A549 (cell line): Measurements from ENCODE around the gene PITPNC1. TPM values are rescaled to one million over a fixed set of nuclear protein-coding genes. Genes with fewer than 3 reads are reported as not detected.

Experiments used
- ATAC-seq, 2 experiments: fragments of 200-7000 bp in 1 of 2; fragments of >200 bp in 1 of 2; cut with Nextera tagmentation in 1 of 2; cut with Tn5 transposase in 1 of 2; 3 replicates each; pipeline versions ENCODE4 v1.8.0 to v1.9.1; 2018 to 2020; ENCODE audit warnings: mild to moderate bottlenecking in 1 of 2, moderate library complexity in 1 of 2
- CTCF ChIA-PET: fragments of 300-600 bp; sonication (Branson Sonifier 250); formaldehyde crosslinking; extraction: SDS; loops from one replicate; lab custom pipeline; 2021; ENCODE audit warnings: antibody characterized with exemption, inconsistent platforms; lab: Yijun Ruan, JAX
- POLR2A ChIA-PET: fragments of 350-600 bp; formaldehyde crosslinking; extraction: SDS; loops from one replicate; lab custom pipeline; 2021; ENCODE audit warnings: antibody characterized with exemption, inconsistent platforms; lab: Yijun Ruan, JAX
- DNase-seq, 2 experiments: peaks; one replicate each; pipeline versions ENCODE4 v3.0.0 to v3.0.0-alpha.2; 2011 to 2016; ENCODE audit warnings: low read depth in 1 of 2, low spot score in 1 of 2
- FAIRE-seq: peaks from 2 replicates; lab custom pipeline; 2011; peaks lifted over from hg19 to GRCh38; lab: Jason Lieb, UNC
- H3K27ac ChIP-seq, 2 experiments: fragments of >200 bp; sonication (Bioruptor Twin); formaldehyde crosslinking; 3 replicates each; pipeline ENCODE4 v1.5.1; 2016 to 2017
- H3K4me1 ChIP-seq: fragments of >200 bp; sonication (Bioruptor Twin); formaldehyde crosslinking; 3 replicates; pipeline ENCODE4 v1.6.1; 2016
- H3K4me2 ChIP-seq: fragments of >200 bp; sonication (Bioruptor Twin); formaldehyde crosslinking; 3 replicates; pipeline ENCODE4 v1.6.1; 2016
- H3K4me3 ChIP-seq: fragments of >200 bp; sonication (Bioruptor Twin); formaldehyde crosslinking; 3 replicates; pipeline ENCODE4 v1.5.1; 2016
- H3K9me3 ChIP-seq: fragments of >200 bp; sonication (Bioruptor Twin); formaldehyde crosslinking; 3 replicates; pipeline ENCODE4 v1.6.1; 2016
- CBX8 ChIP-seq: fragments of 200-600 bp; sonication (generic); IDR thresholded peaks from 2 replicates; pipeline ENCODE4 v1.6.1; 2016
- EHF ChIP-seq: fragments of 250-450 bp; sonication (Bioruptor Pico); IDR thresholded peaks from 2 replicates; pipeline ENCODE4 v1.5.0; 2020; ENCODE audit warnings: mild to moderate bottlenecking
- EHMT2 ChIP-seq: fragments of 200-600 bp; sonication (generic); IDR thresholded peaks from 2 replicates; pipeline ENCODE4 v1.6.1; 2016; ENCODE audit warnings: antibody characterized with exemption, low read depth, mild to moderate bottlenecking, moderate library complexity
- ESRRA ChIP-seq: fragments of 150-350 bp; IDR thresholded peaks from 2 replicates; pipeline ENCODE4 v1.6.1; 2014; ENCODE audit warnings: mild to moderate bottlenecking, low read length, borderline replicate concordance
- FOSB ChIP-seq: fragments of 250-450 bp; sonication (Bioruptor Pico); IDR thresholded peaks from 2 replicates; pipeline ENCODE4 v1.5.0; 2020; ENCODE audit warnings: mild to moderate bottlenecking, moderate library complexity
- FOSL2 ChIP-seq, 2 experiments: fragments of 450-650 bp in 1 of 2; fragments of >200 bp in 1 of 2; sonication (Bioruptor Twin) in 1 of 2; formaldehyde crosslinking; IDR thresholded peaks; 2 replicates each; pipeline versions ENCODE4 v1.5.0 to v1.6.1; 2016 to 2020; ENCODE audit warnings: mild to moderate bottlenecking in 1 of 2, moderate library complexity in 1 of 2
- FOXS1 ChIP-seq: fragments of 250-450 bp; sonication (Bioruptor Pico); IDR thresholded peaks from 2 replicates; pipeline ENCODE4 v1.5.0; 2020; ENCODE audit warnings: mild to moderate bottlenecking, moderate library complexity
- HEYL ChIP-seq: fragments of 250-450 bp; sonication (Bioruptor Pico); IDR thresholded peaks from 2 replicates; pipeline ENCODE4 v1.8.0; 2021; ENCODE audit warnings: mild to moderate bottlenecking, moderate library complexity
- HOXA7 ChIP-seq: fragments of 250-450 bp; sonication (Bioruptor Pico); IDR thresholded peaks from 2 replicates; pipeline ENCODE4 v1.5.0; 2020; ENCODE audit warnings: mild to moderate bottlenecking, moderate library complexity
- JUN ChIP-seq, 2 experiments: fragments of >200 bp; sonication (Bioruptor Twin); formaldehyde crosslinking; IDR thresholded peaks; 2 replicates in 1 of 2; 3 replicates in 1 of 2; pipeline ENCODE4 v1.6.1; 2016 to 2017
- KDM1A ChIP-seq: fragments of 200-600 bp; sonication (generic); IDR thresholded peaks from 2 replicates; pipeline ENCODE4 v1.6.1; 2016; ENCODE audit warnings: low read depth, mild to moderate bottlenecking
- MAFK ChIP-seq: fragments of 450-650 bp; IDR thresholded peaks from 2 replicates; pipeline ENCODE4 v1.6.1; 2014; ENCODE audit not compliant: partially characterized antibody
- MAZ ChIP-seq: fragments of 150-350 bp; IDR thresholded peaks from 2 replicates; pipeline ENCODE4 v1.6.1; 2014; ENCODE audit warnings: antibody characterized with exemption, low read depth, low read length, borderline replicate concordance
- NPAS2 ChIP-seq: fragments of 250-450 bp; sonication (Bioruptor Pico); IDR thresholded peaks from 2 replicates; pipeline ENCODE4 v1.8.0; 2022; ENCODE audit warnings: mild to moderate bottlenecking, moderate library complexity, borderline replicate concordance
- NR3C1 ChIP-seq: fragments of >200 bp; sonication (Bioruptor Twin); formaldehyde crosslinking; IDR thresholded peaks from 3 replicates; pipeline ENCODE4 v1.6.1; 2017
- PHF8 ChIP-seq: fragments of 200-600 bp; sonication (generic); IDR thresholded peaks from 2 replicates; pipeline ENCODE4 v1.6.1; 2016; ENCODE audit warnings: low read depth, mild to moderate bottlenecking, antibody characterized with exemption, moderate library complexity, borderline replicate concordance
- POLR2AphosphoS2 ChIP-seq: conservative IDR thresholded peaks from 2 replicates; pipeline ENCODE4 v1.6.1; 2012; ENCODE audit warnings: low read length, improper control_type of control experiment, inconsistent platforms
- RCOR1 ChIP-seq: fragments of 150-350 bp; IDR thresholded peaks from 2 replicates; pipeline ENCODE4 v1.6.1; 2014; ENCODE audit warnings: antibody characterized with exemption, low read length, low read depth
- RFX5 ChIP-seq: fragments of 450-650 bp; IDR thresholded peaks from 2 replicates; pipeline ENCODE4 v1.7.1; 2014; ENCODE audit warnings: antibody characterized with exemption, mild to moderate bottlenecking, moderate library complexity
- TP53 ChIP-seq: fragments of 250-450 bp; sonication (Bioruptor Pico); IDR thresholded peaks from 2 replicates; pipeline ENCODE4 v1.5.0; 2021; ENCODE audit warnings: mild to moderate bottlenecking, moderate library complexity
- ZC3H11A ChIP-seq: fragments of 450-650 bp; IDR thresholded peaks from 2 replicates; pipeline ENCODE4 v1.6.1; 2014; ENCODE audit warnings: antibody characterized with exemption, mild to moderate bottlenecking
- ZNF302 ChIP-seq: fragments of 250-450 bp; sonication (Bioruptor Pico); IDR thresholded peaks from 2 replicates; pipeline ENCODE4 v1.9.0; 2021; ENCODE audit warnings: inconsistent platforms, mild to moderate bottlenecking, moderate library complexity
- WGBS: methylation state at CpG from one replicate; pipeline ENCODE4 v1.1.6; 2017; ENCODE audit errors: missing lambda C conversion rate; 5-methylcytosine and 5-hydroxymethylcytosine counted together
- polyA plus RNA-seq, 4 experiments: library from polyadenylated mRNA; depleted of rRNA in 3 of 4; stranded (reverse); fragments of >200 nt; fragmentation: RNase III in 1 of 4; extraction: RNeasy Plus Mini Kit Qiagen cat#74134 plus additional on column Dnase treatment in 1 of 4; gene quantifications; 2 replicates in 3 of 4; 3 replicates in 1 of 4; pipeline ENCODE4 v1.2.3, GENCODE V29; 2011 to 2017
- TF ChIP-seq, protein P1 (sequence below): IDR thresholded peaks from 2 replicates; pipeline ENCODE4 v1.6.1; 2012; ENCODE audit warnings: low read depth, borderline replicate concordance
- TF ChIP-seq, protein P2 (sequence below): IDR thresholded peaks from 2 replicates; pipeline ENCODE4 v1.6.1; 2012
- TF ChIP-seq, protein P3 (sequence below): fragments of >200 bp; sonication (Bioruptor Twin); formaldehyde crosslinking; IDR thresholded peaks from 3 replicates; pipeline ENCODE4 v1.5.1; 2016

Gene PITPNC1
- polyA plus RNA-seq, 2 of the 4 experiments (the other 2 are of a cell fraction): 3.7 to 11.2 TPM

DNA sequence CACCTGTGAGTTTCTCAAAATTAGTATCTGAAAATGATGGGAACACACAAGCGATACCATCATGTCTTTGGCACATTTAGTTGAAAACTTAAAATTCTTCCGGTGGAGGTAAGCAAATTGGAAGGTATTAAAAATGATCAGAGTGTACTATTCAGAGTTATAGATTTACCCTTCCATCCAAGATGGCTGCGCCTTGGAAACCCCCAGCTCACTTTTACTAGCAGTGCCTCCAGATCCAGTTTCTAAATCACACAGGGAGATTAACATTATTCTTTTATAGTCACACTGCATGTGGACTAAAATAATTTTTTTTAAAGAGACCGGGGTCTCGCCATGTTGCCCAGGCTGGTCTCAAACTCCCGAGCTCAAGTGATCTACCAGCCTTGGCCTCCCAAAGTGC lies 15.0 kb downstream of the PITPNC1 start:
- Histone ChIP-seq H3K4me2 (no peak overlapping the region), H3K4me3 (no peak overlapping the region), H3K9me3 (no peaks in the 10 kb centered on the region), H3K4me1 (peaks cover 19% of the 10 kb centered on the region), H3K27ac (no peak overlapping the region; a peak in 1 of 6 replicates)
- POLR2A ChIA-PET: no interaction called here
- WGBS: 93% methylated on average over 6 of the region's 6 CpGs
- ATAC-seq (no peak), DNase-seq (no peak), FAIRE-seq (no peak)
- TF ChIP-seq NR3C1: no peak
- no peak for TF ChIP-seq FOSL2 (IDR thresholded peaks at IDR 0.05)
- TF ChIP-seq FOSL2 (CRISPR knock-in tag; IDR thresholded peaks at IDR 0.05): no peak
- no peak for TF ChIP-seq HEYL (CRISPR knock-in tag)
- TF ChIP-seq, protein P1, sequence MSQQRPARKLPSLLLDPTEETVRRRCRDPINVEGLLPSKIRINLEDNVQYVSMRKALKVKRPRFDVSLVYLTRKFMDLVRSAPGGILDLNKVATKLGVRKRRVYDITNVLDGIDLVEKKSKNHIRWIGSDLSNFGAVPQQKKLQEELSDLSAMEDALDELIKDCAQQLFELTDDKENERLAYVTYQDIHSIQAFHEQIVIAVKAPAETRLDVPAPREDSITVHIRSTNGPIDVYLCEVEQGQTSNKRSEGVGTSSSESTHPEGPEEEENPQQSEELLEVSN: no peak
- TF ChIP-seq ZC3H11A: no peak
- CTCF ChIA-PET: interaction anchor here (3.2 to 8.0 kb wide), 2 partner anchors 13 to 83 kb away, joined by 19 to 185 read pairs; no protein-coding TSS in a partner anchor

GRCh38 chr17:67393809-67394397 lies 16.8 kb downstream of the PITPNC1 start:
- 92% methylated on average over 9 of the region's 9 CpGs for WGBS
- H3K27ac ChIP-seq: no peak overlapping the region
- no peak overlapping the region for H3K4me3 ChIP-seq
- ChIA-PET POLR2A (no interaction called here), CTCF (interaction anchor here (1.0 to 3.2 kb wide), 3 partner anchors 15 to 296 kb away, joined by 4 to 19 read pairs (median 9); no protein-coding TSS in a partner anchor)
- ATAC-seq (no peak), DNase-seq (no peak), FAIRE-seq (no peak)
- no peak overlapping the region for H3K4me2 ChIP-seq
- TF ChIP-seq KDM1A (no peak), NPAS2 (CRISPR knock-in tag) (no peak)
- no peaks in the 10 kb centered on the region for H3K9me3 ChIP-seq
- peaks cover 19% of the 10 kb centered on the region for H3K4me1 ChIP-seq

- DNase-seq: no peak
- Histone ChIP-seq H3K4me3 (no peak overlapping the region), H3K27ac (no peak overlapping the region), H3K9me3 (no peaks in the 10 kb centered on the region), H3K4me2 (no peak overlapping the region), H3K4me1 (no peaks in the 10 kb centered on the region)
- CTCF ChIA-PET: no interaction called here
- 87% methylated on average over 3 of the region's 3 CpGs for WGBS
- FAIRE-seq: no peak
- TF ChIP-seq FOSB: no peak
- TF ChIP-seq TP53: no peak
- TF ChIP-seq, protein P1: no peak
- no peak for TF ChIP-seq PHF8
- TF ChIP-seq ZNF302 (CRISPR knock-in tag): no peak
- TF ChIP-seq RFX5: no peak
- TF ChIP-seq FOXS1: no peak
- no peak for TF ChIP-seq MAFK
- TF ChIP-seq ESRRA: no peak
- TF ChIP-seq MAZ: no peak
- ATAC-seq: no peak
- POLR2A ChIA-PET: no interaction called here
These were observed 22.6 kb downstream of the PITPNC1 start for GRCh38 chr17:67399676-67400075.

- H3K9me3 ChIP-seq: no peaks in the 10 kb centered on the region
- POLR2A ChIA-PET: no interaction called here
- no peaks in the 10 kb centered on the region for H3K4me1 ChIP-seq
- CTCF ChIA-PET: interaction anchor here (1.3 kb wide), 1 partner anchor 21 kb away, joined by 3 read pairs; no protein-coding TSS in a partner anchor
- ATAC-seq: no peak
- H3K4me3 ChIP-seq: no peak overlapping the region
- H3K27ac ChIP-seq: no peak overlapping the region
- FAIRE-seq: no peak
- WGBS: 78% methylated on average over 6 of the region's 6 CpGs
- H3K4me2 ChIP-seq: no peak overlapping the region
- no peak for DNase-seq
- TF ChIP-seq, protein P2, sequence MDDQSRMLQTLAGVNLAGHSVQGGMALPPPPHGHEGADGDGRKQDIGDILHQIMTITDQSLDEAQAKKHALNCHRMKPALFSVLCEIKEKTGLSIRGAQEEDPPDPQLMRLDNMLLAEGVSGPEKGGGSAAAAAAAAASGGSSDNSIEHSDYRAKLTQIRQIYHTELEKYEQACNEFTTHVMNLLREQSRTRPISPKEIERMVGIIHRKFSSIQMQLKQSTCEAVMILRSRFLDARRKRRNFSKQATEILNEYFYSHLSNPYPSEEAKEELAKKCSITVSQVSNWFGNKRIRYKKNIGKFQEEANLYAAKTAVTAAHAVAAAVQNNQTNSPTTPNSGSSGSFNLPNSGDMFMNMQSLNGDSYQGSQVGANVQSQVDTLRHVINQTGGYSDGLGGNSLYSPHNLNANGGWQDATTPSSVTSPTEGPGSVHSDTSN: no peak
- no peak for TF ChIP-seq HOXA7 (CRISPR knock-in tag)
- no peak for TF ChIP-seq RCOR1
- TF ChIP-seq KDM1A: no peak
- TF ChIP-seq NPAS2 (CRISPR knock-in tag): no peak
- no peak for TF ChIP-seq EHMT2
- TF ChIP-seq, protein P1: no peak
- TF ChIP-seq, protein P3, sequence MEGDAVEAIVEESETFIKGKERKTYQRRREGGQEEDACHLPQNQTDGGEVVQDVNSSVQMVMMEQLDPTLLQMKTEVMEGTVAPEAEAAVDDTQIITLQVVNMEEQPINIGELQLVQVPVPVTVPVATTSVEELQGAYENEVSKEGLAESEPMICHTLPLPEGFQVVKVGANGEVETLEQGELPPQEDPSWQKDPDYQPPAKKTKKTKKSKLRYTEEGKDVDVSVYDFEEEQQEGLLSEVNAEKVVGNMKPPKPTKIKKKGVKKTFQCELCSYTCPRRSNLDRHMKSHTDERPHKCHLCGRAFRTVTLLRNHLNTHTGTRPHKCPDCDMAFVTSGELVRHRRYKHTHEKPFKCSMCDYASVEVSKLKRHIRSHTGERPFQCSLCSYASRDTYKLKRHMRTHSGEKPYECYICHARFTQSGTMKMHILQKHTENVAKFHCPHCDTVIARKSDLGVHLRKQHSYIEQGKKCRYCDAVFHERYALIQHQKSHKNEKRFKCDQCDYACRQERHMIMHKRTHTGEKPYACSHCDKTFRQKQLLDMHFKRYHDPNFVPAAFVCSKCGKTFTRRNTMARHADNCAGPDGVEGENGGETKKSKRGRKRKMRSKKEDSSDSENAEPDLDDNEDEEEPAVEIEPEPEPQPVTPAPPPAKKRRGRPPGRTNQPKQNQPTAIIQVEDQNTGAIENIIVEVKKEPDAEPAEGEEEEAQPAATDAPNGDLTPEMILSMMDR: no peak
- no peak for TF ChIP-seq CBX8
- no peak for TF ChIP-seq TP53
- TF ChIP-seq EHF (CRISPR knock-in tag): no peak
- no peak for TF ChIP-seq POLR2AphosphoS2
- no peak for TF ChIP-seq JUN (IDR thresholded peaks at IDR 0.05)
These were observed 23.1 kb downstream of the PITPNC1 start for GRCh38 chr17:67400193-67400592.
